NCI-H2227 treated with DMSO at 0.1 percent for 48 hours (cell line): ENCODE measurements around the gene THAP10.
A peak's percentile ranks its signal among the peaks of the same experiment; 100 is the strongest.
"Not testable (repeated sequence)": the region's sequence is repeated elsewhere in the genome, so short reads cannot be mapped to it uniquely, and the experiment has no call there.

ENCODE experiments used
- DNase-seq: peaks from one replicate; lab custom pipeline; 2025; lab: John Stamatoyannopoulos, UW

Gene THAP10

DNA sequence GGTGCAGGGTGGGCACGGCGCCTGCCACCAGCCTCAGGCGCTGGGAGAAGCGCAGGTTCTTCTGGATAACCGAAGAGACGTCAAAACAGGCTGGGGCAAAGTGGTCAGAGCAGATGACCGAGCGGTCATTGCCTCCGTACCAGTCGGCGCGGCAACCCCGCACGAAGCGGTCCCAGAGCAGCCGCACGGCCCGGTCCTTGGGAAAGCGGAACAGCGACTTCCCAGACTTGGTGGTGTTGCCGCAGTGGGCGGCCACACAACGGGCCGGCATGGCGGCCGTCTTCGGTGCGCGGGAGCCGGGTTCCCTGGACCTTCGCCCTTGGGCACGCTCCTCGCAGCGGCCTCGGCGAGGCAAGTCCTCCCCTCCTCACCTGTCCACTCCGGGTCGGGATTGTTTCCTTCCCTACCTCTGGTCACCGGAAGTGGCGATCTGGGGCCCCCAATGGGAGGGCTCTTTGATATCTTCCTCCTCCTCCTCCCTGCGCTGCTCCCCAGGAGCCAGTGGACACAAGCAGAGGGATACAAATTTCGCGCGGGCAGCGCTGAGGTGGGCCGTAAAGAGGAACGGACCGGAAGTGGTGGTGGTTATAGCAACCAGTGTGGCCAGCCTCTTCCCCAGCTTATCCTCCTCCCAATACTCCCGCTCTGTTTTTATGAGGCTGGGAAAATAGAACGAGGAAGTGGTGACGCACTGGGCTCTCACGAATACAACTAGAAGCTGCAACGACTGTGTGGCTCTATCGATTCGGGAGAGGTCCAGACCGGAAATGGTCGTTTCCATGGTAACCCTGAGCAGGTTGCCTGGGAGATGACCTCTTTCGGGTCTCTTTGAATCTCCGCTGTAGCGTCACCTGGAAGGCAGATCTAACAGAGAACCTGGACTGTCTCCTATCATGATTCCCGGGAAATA lies at the start of gene THAP10, which contains the start of gene LRRC49:
TSS of gene THAP10 (minus strand) at position 432 of the 910 bp plus-strand sequence. CDS start at position 271, 161 bp downstream.
TSS of gene LRRC49 (plus strand) at position 825 of the 910 bp plus-strand sequence. CDS start at position 894, 69 bp downstream.
- peak; percentile 97 for DNase-seq

DNA sequence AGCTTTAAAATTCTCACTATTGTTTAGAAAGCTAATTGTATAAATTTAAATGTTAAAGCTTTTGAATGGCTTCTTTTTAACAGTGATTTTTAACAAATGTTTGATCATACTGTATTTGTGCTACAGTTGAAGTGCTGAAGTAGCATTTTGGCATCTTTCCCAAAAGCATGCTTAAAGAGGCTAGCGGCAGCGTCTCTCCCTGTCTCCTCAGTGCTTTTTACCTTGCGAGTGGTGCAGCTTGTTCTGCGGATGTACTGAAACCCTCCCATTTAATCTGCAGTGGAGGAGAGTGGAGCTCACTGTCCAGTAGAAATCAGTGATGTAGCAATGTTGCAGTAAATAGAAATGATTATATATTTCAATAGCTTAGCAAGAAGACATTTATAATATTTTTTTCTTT lies 44.1 kb upstream of the THAP10 start:
- peak; percentile 51 for DNase-seq

DNA sequence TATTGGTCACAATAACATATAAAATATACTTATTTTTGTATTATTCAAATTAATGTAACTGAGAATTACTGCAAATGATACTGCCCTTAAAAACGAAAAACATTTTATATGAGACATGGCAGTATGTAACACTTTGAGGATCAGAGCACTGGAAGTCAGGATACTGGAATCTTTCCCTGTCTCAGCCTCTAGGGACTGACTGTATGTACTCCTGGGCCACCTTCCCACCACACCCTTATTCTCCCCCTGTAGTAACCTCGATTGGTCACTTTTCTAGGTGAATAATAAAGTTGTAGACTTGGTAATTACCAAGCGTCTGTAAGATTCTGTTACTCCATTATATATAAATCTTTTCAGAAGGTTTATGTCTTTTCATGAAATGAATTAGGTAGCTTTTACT lies 43.4 kb upstream of the THAP10 start:
- DNase-seq, result no peak

DNA sequence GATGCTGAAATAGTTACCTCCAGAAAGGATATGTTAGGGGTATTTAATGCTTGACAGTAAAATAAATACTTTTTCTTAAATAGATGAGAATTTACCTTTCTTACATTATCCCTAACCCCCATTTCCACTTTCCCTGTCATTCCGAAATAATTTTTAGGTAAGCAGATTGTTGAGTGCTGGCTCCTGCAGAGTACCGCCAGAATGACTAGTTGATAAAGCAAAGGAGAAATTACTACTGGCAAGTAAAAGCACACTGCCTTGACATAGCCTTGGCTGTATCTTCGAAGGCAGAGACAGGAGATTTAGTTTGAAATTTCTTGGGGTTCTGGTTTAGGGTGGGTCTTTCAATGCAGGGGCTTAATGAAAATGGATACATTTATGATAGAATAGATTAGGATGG lies 41.2 kb upstream of the THAP10 start:
- no peak for DNase-seq

DNA sequence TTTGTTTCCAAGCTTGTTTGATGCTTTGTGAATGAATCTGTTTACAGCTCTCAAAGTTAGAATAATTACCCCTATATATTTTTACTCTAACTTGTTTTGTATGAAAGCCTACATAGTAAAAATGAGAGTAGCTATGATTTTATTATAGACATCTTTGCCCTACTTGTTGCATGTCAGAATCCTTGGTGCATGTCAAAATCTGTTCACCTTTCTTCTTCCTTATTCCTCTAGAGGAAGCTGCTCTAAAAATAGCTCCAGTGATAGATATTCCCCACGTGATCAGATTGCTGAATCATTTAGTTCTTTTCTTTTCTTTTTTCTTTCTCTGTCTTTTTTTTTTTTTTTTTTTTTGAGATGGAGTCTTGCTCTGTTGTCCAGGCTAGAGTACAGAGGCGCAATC lies 40.2 kb upstream of the THAP10 start:
- DNase-seq, result no peak

DNA sequence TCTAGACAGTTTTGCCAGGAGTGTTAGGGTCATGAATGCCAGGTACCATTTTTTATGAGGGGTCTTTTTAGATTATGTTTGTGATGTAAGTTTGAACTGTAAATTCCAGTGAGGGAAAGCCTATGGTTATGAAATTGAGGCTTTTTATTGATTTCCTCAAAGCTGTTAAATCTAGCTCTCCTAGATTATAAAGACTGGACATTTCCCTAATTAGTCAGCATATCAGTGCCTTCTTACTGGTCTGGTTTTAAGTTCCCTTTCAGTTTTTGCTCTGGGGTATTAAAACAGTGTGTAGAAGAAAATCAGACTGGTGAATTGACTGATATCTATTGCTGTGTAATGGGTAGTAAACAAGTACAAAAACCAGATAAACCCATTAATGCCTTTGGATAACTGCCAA lies 39.6 kb upstream of the THAP10 start:
- DNase-seq, result no peak

DNA sequence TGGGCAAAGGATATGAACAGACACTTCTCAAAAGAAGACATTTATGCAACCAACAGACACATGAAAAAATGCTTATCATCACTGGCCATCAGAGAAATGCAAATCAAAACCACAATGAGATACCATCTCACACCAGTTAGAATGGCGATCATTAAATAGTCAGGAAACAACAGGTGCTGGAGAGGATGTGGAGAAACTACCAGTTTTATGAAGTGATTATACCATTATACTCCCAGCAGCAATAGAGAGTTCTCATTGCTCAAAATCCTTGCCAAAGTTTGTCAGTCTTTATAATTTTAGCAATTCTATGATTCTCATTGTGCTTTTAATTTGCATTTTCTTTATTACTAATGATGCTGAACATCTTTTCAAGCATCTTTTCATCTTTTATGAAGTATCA lies 34.7 kb upstream of the THAP10 start:
- not testable (repeated sequence) for DNase-seq

DNA sequence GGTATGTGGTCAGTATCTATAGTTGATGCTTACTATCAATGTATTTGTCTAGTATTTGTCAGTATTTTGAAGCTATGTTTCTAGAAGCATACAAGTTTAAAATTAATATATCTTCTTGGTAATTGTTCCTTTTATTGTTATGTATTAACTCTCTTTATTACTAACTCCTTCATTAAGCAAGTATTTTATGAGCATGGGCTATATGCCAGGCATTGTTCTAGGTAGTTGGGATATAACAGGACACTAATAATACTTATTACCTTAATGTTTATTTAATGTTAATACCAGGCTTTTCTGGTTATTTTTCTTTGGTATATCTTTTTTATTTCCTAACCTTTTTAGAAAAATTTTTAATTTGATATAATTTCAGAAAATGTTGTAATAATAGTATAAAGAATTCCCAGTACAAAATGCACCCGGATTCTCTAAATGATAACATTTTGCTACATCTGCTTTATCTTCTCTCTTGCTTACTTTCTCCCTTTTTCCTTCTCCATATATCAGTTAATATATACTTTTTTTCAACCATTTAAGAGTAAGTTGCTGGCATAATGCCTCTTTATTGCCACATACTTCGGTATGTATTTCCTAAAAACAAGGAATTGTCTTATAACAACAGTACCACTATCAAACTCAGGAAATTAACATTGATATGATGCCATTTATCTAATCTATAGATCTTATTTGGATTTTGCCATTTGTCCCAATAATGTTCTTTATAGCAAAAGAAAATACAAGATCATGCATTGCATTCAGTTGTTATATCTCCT lies 31.3 kb upstream of the THAP10 start:
- no peak for DNase-seq

DNA sequence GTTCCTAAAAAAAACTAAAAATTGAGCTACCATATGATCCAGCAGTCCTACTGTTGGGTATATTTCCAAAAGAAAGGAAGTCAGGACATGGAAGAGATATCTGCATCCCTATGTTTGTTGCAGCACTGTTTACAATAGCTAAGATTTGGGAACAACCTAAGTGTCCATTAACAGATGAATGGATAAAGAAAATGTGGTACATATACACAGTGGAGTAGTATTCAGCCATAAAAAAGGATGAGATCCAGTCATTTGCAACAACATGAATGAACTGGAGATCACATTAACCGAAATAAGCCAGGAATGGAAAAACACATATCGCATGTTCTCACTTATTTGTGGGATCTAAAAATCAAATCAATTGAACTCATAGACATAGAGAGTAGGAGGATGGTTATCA lies 29.9 kb upstream of the THAP10 start:
- DNase-seq, result no peak

DNA sequence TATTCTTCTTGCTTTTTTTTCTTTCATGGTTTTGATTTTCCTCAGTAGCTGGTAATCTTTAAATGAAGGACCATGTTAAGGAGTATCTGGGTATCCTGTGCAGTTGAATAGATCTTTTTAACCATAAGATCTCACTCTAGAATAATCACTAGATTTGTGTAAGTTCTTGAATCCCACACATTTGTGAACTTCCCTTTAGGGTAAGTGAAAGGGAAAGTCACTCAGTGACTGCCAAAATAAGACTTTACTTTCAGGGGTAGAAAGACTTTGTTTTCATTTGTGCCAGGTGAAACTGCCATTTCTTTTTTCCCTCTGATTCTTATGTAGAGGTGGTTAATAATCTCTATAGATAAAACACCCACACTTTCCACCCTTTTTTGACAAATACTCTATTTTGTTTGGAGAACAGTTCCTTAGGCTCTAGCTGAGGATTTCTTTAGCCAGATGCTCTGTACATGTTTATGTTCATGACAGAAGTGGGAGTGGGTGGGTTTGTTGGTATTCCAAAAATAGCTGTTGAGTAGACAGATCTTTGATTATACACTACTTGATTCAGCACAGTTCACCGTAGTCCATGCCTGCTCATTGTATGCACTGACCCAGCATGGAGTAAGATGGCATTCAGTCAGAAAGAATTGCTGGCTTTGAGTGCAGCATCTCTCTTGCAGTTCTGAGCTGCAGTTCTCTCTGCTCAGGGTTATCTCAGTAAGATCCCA lies 28.9 kb upstream of the THAP10 start:
- DNase-seq, result peak; percentile 60

DNA sequence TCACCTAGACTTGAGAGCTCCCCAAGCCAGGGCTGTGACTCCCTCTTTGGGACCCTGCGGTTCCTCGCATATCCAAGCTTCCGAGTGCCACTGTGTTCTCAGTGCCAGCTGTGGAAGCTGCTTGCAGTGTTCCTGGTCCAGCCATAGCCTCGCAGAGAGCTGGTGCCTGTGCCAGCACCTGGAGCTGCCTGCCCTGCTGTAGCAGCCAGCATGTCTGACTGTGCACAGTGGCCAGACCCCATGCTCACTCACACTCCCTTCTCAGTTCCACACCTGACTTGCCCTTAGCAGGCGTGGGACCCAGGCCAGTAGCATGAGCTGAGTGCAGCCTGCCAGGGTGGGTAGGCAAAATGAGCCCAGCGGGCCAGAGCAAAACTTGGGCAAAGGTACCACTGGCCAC lies 25.7 kb upstream of the THAP10 start:
- no peak for DNase-seq

DNA sequence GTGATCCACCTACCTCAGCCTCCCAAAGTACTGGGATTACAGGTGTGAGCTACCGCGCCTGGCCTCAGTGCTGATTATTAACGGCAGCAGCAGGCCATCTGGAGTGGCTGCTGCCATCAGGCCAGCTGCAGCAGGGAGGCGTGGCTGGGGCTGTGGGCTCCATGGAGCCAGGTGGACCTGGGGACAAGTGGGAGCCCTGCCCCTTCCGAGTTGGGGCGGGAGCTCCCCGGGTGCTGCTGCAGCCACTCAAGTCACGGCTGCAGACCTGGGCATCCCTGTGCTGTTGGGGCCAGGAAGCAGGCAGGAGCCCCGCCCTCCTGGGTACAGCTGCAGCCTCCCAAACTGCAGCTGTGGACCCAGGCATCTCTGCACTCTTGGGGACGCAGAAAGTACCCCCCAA lies 24.3 kb upstream of the THAP10 start:
- no peak for DNase-seq

DNA sequence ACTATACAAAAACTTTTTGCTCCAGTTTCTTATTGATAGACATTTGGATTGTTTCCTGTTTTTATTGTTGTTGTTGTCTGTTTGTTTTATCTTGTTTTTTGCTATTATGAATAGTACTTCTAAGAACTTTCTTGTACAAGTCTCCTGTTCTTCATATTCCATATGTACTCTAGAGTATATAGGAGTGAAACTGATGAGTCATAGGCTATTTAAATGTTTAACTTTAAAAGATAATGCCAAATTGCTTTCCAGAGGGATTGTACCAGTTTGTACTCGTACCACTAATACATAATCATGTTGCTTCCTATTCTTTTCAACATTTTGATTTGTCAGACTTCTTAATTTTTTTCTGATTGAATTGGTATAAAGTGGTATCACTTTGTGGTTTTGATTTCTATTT lies 20.0 kb upstream of the THAP10 start:
- no peak for DNase-seq

DNA sequence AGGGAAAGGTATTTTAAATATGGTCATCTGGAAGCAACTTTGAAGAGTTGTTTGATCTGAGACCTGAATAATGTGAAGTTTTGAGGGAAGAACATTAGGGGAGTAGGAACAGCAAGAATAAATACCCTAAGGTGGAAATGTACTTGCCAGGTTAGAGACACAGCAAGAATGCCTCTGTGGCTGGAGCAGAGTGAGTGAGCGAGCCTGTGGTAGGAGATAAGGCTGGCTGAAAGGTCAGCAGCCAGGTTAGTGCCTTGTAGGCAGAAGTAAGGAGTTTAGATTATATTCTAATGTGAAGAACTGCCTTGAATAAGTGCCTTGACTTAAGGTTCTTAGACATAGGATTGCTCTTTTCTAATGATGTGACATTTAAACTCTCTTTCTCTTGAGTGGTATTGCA lies 18.7 kb upstream of the THAP10 start:
- no peak for DNase-seq

DNA sequence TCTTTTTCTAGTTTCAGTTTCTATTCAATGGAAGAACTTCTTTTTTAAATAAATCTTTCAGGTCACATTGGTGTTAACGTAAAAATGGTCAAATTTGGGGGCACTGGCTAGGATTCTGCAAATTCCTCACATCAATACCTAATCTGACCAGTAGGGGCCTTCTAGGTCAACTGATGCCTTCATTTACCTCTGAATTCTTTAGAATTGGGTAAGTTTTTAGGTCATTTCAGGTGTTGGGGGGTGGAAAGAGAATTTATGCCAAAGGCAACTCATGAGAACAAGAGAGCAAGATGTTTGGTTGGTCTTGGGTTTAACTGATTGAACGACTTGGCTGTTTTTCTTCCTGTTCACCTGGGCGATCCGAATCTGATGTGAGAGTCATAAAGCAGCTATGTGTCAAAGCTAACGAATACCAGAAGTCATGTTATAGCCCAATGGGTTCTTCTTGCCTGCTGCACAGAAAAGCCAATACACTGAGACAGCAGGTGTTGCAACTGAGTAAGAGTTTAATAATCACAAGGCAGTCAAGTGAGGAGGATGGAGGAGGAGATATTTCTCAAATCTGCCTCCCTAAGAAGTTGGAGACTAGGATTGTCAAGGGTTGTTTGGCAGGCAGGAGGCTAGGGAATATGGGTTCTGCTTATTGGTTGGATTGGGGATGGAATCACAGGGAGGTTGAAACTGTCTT lies 15.7 kb upstream of the THAP10 start:
- DNase-seq, result no peak

DNA sequence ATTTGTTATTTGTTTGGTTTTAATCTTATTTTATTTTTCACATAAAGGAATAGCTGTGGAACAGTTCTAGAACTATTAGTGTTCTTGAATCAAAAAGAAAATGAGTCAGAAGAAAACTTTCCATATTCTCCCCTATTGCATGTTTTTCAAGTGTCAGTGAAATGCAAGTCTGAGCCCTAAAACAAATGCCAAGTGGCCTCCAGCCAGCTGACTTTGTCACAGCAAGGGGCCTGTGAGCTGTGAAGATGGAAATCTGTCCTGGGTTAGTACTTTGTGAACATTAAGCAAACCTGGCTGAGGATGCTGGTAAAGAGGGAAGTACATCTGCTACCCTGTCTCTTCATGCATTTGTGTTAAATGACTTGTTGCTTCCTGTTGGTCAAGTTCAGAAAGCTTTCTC lies 14.6 kb upstream of the THAP10 start:
- no peak for DNase-seq

DNA sequence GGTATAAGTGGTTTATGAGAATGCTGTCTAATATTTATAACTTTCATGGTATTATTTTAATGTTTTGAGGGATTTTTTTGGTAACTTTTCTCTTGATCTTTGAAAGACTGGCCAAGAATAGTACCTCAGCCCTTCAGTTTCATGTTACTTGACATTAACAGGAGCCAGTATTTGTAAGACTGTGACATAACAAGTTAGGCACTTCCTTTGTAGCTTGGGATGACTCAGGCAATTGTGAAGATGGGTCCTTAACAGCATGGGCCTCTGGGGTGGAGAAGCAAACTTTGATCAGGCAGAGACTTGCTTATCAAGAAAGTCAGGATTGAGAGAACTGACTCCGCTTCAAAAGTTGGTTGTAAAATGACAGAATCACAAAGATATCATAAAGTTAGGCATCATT lies 9.9 kb upstream of the THAP10 start:
- DNase-seq, result no peak

DNA sequence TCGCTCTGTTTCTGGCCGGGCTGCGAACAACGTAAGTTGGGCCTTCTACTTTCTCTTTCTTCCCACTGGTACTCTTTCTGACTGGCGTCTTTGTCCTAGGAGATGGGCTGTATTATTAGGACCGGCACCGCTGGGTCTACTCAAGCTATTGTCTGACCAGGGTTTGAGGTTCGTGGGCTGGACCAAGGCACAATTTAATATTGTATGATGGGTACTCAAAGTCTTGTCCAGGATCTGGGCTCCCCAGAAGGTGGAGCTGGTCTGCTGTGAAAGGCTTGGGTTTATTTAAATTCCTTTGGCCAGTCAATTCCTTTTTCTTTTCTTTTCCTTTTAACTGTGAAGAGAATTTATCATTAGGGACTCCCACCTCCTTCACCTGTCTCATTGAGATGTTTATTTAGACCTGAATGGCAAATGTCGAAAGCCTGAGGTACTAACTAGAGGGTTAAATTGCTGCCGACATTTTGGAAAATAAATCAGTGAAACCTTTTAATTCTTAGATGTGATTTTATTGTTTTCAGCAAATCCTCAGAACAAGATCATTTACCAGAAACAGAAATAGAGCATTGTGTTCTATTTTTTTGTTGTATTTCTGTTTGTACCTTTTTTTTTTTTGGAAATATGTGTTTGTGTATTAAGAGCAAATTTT lies 803 bp upstream of the THAP10 start:
- DNase-seq, result no peak

DNA sequence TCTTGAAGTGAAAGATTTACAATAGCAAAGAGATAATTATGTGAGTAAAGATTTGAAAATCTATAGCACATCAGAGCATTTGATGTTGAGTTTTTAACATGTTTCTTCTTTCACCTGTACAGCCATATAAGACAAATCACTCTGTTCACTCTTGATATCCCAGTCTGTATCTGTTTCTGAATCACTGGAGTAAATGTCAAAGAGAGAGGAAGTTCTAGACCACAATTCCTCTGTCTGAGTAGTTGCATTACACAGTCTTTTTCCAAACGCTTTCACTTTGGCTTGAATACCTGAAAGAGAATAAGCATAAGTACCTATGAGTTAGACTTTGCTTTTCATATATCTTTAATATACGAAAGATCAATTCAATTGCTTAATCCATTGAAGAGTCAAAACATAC lies 9.9 kb downstream of the THAP10 start:
- no peak for DNase-seq

DNA sequence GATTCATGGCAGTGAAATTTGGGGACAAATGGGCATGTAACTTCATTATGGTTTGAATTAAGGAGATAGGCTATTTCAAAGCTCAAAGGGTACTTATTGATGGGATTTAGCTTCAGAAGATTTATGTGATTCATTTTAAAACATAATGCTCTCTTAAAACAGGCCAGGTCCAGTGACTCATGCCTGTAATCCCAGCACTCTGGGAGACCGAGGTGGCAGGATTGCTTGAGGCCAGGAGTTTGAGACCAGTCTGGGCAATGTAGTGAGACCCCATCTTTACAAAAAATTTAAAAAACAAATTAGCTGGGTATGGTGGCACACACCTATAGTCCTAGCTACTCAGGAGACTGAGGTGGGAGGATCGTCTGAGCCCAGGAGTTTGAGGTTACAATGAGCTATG lies 11.5 kb downstream of the THAP10 start:
- DNase-seq, result no peak

DNA sequence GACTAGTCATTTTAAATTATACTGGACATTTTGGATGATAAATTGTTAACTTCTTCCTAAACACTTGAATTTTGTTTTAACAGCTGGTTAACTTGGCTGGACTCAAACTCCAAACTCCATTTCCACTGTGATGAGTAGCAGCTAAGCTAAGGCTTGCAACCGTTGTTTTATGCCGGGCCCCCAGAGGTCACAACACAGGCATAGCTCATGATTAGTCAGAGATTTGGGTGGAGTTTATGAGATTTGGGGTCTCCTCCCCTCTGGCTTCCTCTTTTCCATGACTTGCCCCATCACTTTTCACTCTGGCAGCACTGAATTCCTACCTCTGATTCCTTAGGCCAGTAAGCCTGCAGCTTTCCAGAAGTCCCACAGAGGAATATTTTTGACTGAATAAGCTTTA lies 12.8 kb downstream of the THAP10 start:
- no peak for DNase-seq
